PFSK-1 (cell line): ENCODE results near the gene PRKCE.

Experiments
- FOXP2 ChIP-seq: optimal IDR thresholded peaks from 2 replicates; pipeline ENCODE3; 2011; ENCODE audit warnings: borderline replicate concordance, control low read depth, inconsistent platforms; ENCODE audit not compliant: insufficient read depth; ENCODE audit errors: extremely low read length, extremely low read depth
- POLR2AphosphoS5 ChIP-seq: IDR thresholded peaks from 2 replicates; pipeline ENCODE4 v1.6.1; 2012; ENCODE audit warnings: low read depth, mild to moderate bottlenecking, control low read depth, low read length, moderate library complexity
- REST ChIP-seq, 2 experiments: IDR thresholded peaks; 2 replicates each; pipeline versions ENCODE4 v1.6.1 to v1.8.0; 2011 to 2012; ENCODE audit warnings: low read depth in 2 of 2, low read length in 2 of 2, control low read depth in 1 of 2, inconsistent platforms in 1 of 2, mild to moderate bottlenecking in 1 of 2, moderate library complexity in 1 of 2; ENCODE audit not compliant: insufficient read depth in 1 of 2
- SIN3A ChIP-seq: IDR thresholded peaks from 2 replicates; pipeline ENCODE4 v1.6.1; 2012; ENCODE audit warnings: mild to moderate bottlenecking, low read length, moderate library complexity, borderline replicate concordance; ENCODE audit not compliant: insufficient read depth
- TAF1 ChIP-seq: IDR thresholded peaks from 2 replicates; pipeline ENCODE4 v1.6.1; 2012; ENCODE audit warnings: low read length, control low read depth, borderline replicate concordance; ENCODE audit not compliant: insufficient read depth

The PRKCE gene

GRCh38 chr2:45814488-45814887 lies 163.0 kb downstream of the PRKCE start:
- TF ChIP-seq POLR2AphosphoS5 = no peak
- no peak for TF ChIP-seq REST (IDR thresholded peaks at IDR 0.05; ENCODE audit: insufficient read depth in 1 of 2, low read depth in 2 of 2, low read length in 2 of 2)
- TF ChIP-seq FOXP2 = no peak
- TF ChIP-seq SIN3A = no peak
- no peak for TF ChIP-seq TAF1

- TF ChIP-seq POLR2AphosphoS5 = no peak
- no peak for TF ChIP-seq FOXP2
- no peak for TF ChIP-seq TAF1
- TF ChIP-seq SIN3A = no peak
Measured at GRCh38 chr2:45814951-45815621, 163.6 kb downstream of the PRKCE start.

GRCh38 chr2:45816272-45816671 lies 164.8 kb downstream of the PRKCE start:
- TF ChIP-seq FOXP2 = no peak
- no peak for TF ChIP-seq SIN3A
- no peak for TF ChIP-seq POLR2AphosphoS5
- no peak for TF ChIP-seq REST (IDR thresholded peaks at IDR 0.05; ENCODE audit: insufficient read depth in 1 of 2, low read depth in 2 of 2, low read length in 2 of 2)
- TF ChIP-seq TAF1 = no peak

GRCh38 chr2:45818591-45818990 lies 167.1 kb downstream of the PRKCE start:
- TF ChIP-seq POLR2AphosphoS5 (no peak), TAF1 (no peak), SIN3A (no peak), FOXP2 (no peak), REST (IDR thresholded peaks at IDR 0.05; ENCODE audit: insufficient read depth in 1 of 2, low read depth in 2 of 2, low read length in 2 of 2) (no peak)

GRCh38 chr2:45820048-45820447 lies 168.6 kb downstream of the PRKCE start:
- no peak for TF ChIP-seq TAF1

GRCh38 chr2:45821558-45822271 lies 170.2 kb downstream of the PRKCE start:
- no peak for TF ChIP-seq TAF1
- no peak for TF ChIP-seq POLR2AphosphoS5
- TF ChIP-seq REST (IDR thresholded peaks at IDR 0.05; ENCODE audit: insufficient read depth in 1 of 2, low read depth in 2 of 2, low read length in 2 of 2) = no peak
- no peak for TF ChIP-seq FOXP2
- TF ChIP-seq SIN3A = no peak
